Epithelial cell of proximal tubule (primary cell): ENCODE measurements around the gene TLR2. TPM values are rescaled to one million over a fixed set of nuclear protein-coding genes. Genes with fewer than 3 reads are reported as not detected.

Experiments
- DNase-seq: peaks from one replicate; pipeline ENCODE4 v3.0.0-alpha.2; 2011; ENCODE audit warnings: low read depth
- H3K4me3 ChIP-seq: 2 replicates; pipeline ENCODE4 v1.5.1; 2011; ENCODE audit warnings: low read depth, mild to moderate bottlenecking, low read length
- CTCF ChIP-seq: conservative IDR thresholded peaks from 2 replicates; pipeline ENCODE4 v1.5.1; 2012; ENCODE audit warnings: low read depth, mild to moderate bottlenecking, low read length
- total RNA-seq: library from RNA; depleted of rRNA; stranded (reverse); fragments of >200 nt; gene quantifications from 2 replicates; pipeline ENCODE4 v1.2.3, GENCODE V29; 2015

The TLR2 gene
- total RNA-seq, 1 donor from 2014 or later: 13.8 TPM

- DNase-seq: no peak
- H3K4me3 ChIP-seq: no peak overlapping the region
- no peak for TF ChIP-seq CTCF
Measured at GRCh38 chr4:153713866-153714646, 30.0 kb downstream of the TLR2 start.

- no peak for TF ChIP-seq CTCF
- no peak for DNase-seq
- no peak overlapping the region for H3K4me3 ChIP-seq
Measured at GRCh38 chr4:153722036-153722435, 38.0 kb downstream of the TLR2 start.

- DNase-seq: no peak
- no peak overlapping the region for H3K4me3 ChIP-seq
- no peak for TF ChIP-seq CTCF
Measured at GRCh38 chr4:153724606-153725005, 40.5 kb downstream of the TLR2 start.

GRCh38 chr4:153725136-153725830 is 41.2 kb downstream of the TLR2 start:
- no peak for DNase-seq
- no peak overlapping the region for H3K4me3 ChIP-seq
- TF ChIP-seq CTCF: no peak

GRCh38 chr4:153725831-153726154 is 41.7 kb downstream of the TLR2 start:
- TF ChIP-seq CTCF: no peak
- DNase-seq: no peak
- H3K4me3 ChIP-seq: no peak overlapping the region

GRCh38 chr4:153728151-153728550 is 44.1 kb downstream of the TLR2 start:
- no peak for DNase-seq
- no peak for TF ChIP-seq CTCF
- H3K4me3 ChIP-seq: no peak overlapping the region

- H3K4me3 ChIP-seq: no peak overlapping the region
- no peak for DNase-seq
- TF ChIP-seq CTCF: no peak
Measured at GRCh38 chr4:153728660-153729059, 44.6 kb downstream of the TLR2 start.
